Heart right ventricle (tissue), 16 donors: Measurements from ENCODE around the gene CDHR3. TPM values are rescaled to one million over a fixed set of nuclear protein-coding genes. Genes with fewer than 3 reads are reported as not detected.
A peak's percentile ranks its signal among the peaks of the same experiment; 100 is the strongest.

Source experiments
- ATAC-seq, 8 donors: fragments of 200-7000 bp; cut with Tn5 transposase; one replicate each; pipeline ENCODE4 v1.9.1; 2020; ENCODE audit warnings: mild to moderate bottlenecking in 8 of 8, moderate library complexity in 8 of 8, moderate number of reproducible peaks in 1 of 8
- DNase-seq, 2 donors: peaks; one replicate each; pipeline ENCODE4 v3.0.0-alpha.2; 2020
- H3K27ac ChIP-seq, 10 donors: fragments of 200-600 bp; sonication (generic) in 2 of 10; one replicate each; pipeline versions ENCODE4 v1.5.0 to v1.8.0; 2020 to 2022; ENCODE audit warnings: mild to moderate bottlenecking in 3 of 10
- H3K27me3 ChIP-seq, 7 donors: fragments of 200-600 bp; one replicate each; pipeline ENCODE4 v1.8.0; 2021 to 2022; ENCODE audit warnings: mild to moderate bottlenecking in 2 of 7
- H3K36me3 ChIP-seq, 9 donors: fragments of 200-600 bp; sonication (generic) in 1 of 9; one replicate each; pipeline versions ENCODE4 v1.5.0 to v1.8.0; 2020 to 2022; ENCODE audit warnings: mild to moderate bottlenecking in 2 of 9
- H3K4me1 ChIP-seq, 9 donors: fragments of 200-600 bp; sonication (generic) in 1 of 9; one replicate each; pipeline versions ENCODE4 v1.5.0 to v1.8.0; 2020 to 2022; ENCODE audit warnings: mild to moderate bottlenecking in 4 of 9
- H3K4me3 ChIP-seq, 10 donors: fragments of 200-600 bp; sonication (generic) in 2 of 10; one replicate each; pipeline versions ENCODE4 v1.5.0 to v1.8.0; 2020 to 2022; ENCODE audit warnings: mild to moderate bottlenecking in 7 of 10, moderate library complexity in 2 of 10
- H3K9me3 ChIP-seq, 11 donors: fragments of 200-600 bp in 10 of 11; sonication (generic) in 2 of 11; one replicate each; pipeline versions ENCODE4 v1.5.0 to v1.8.0; 2013 to 2022; ENCODE audit warnings: mild to moderate bottlenecking in 2 of 11, control low read depth in 1 of 11, moderate library complexity in 1 of 11
- CTCF ChIP-seq, 9 donors: fragments of 200-600 bp; sonication (generic) in 2 of 9; IDR thresholded peaks; one replicate each; pipeline versions ENCODE4 v1.5.0 to v1.8.0; 2021 to 2022; ENCODE audit warnings: antibody characterized with exemption in 9 of 9, mild to moderate bottlenecking in 5 of 9, moderate library complexity in 1 of 9
- WGBS, 2 donors: extraction: QIAGEN DNeasy Blood & Tissue Kit; methylation state at CpG; one replicate each; pipeline ENCODE4 v1.1.7; 2013; ENCODE audit warnings: inconsistent platforms in 1 of 2; 5-methylcytosine and 5-hydroxymethylcytosine counted together
- intact Hi-C, 10 donors: fragments of 100-400 bp; cut with DNase I; formaldehyde crosslinking; loops; one replicate each; pipeline versions ENCODE4 v1.11.1 to v1.14.2; 2022
- long read RNA-seq, 3 donors: library from polyadenylated mRNA; unstranded; transcript quantifications; one replicate each; pipeline ENCODE4 v2.0.0, GENCODE V29; 2020 to 2021
- polyA plus RNA-seq, 2 donors: library from polyadenylated mRNA; stranded (reverse); fragments of 200-250 nt; gene quantifications; one replicate each; pipeline ENCODE4 v1.2.3, GENCODE V29; 2013
- total RNA-seq, 10 donors: library from RNA; stranded (reverse); fragmentation: NEBNext Ultra II Directional in 3 of 10; extraction: Animal tissue kit (Norgen Biotek cat#: 25700) in 3 of 10; gene quantifications; one replicate each; pipeline versions ENCODE4 v1.2.1 to v1.2.4, GENCODE V29; 2021 to 2023
- donor health status: Arrhythmogenic right ventricular cardiomyopathy.
- donor health status: ischemic (EF 13 %, LVEDD 7.1; RV severe dilation, severe dysfunction).
- donor health status: healthy with polysubstance abuse.
- donor health status: DM: no; HTN: yes; CAD: no.
- donor health status: DM: no; HTN: no; CAD: no.
- donor health status: ischemic (EF 25% LVEDD 6.9; RV normal size, moderate dysfunction).
- donor health status: ischemic (EF 25% LVEDD 5.7; RV mildly dilated, moderate dysfunction).
- donor health status: healthy.
- donor health status: DM: yes; HTN: yes; CAD: no.
- donor health status: Ischemic cardiomyopathy.
- donor health status: ischemic (EF 35%, LVEDD 5.7; RV mildly dilated, moderate dysfunction).
- donor health status: nonischemic (EF 11% LVEDD 7.7; RV severe dilation, severe dysfunction).
- donor health status: DM: yes; HTN: yes; CAD: no.
- donor health status: PGD.
- donor health status: ischemic (EF 29% LVEDD 5.4; RV normal size, mild dysfunction).
- donor health status: nonischemic (EF 23%, LVEDD 6.1; RV moderate dilation, normal function).

Gene CDHR3, protein sequence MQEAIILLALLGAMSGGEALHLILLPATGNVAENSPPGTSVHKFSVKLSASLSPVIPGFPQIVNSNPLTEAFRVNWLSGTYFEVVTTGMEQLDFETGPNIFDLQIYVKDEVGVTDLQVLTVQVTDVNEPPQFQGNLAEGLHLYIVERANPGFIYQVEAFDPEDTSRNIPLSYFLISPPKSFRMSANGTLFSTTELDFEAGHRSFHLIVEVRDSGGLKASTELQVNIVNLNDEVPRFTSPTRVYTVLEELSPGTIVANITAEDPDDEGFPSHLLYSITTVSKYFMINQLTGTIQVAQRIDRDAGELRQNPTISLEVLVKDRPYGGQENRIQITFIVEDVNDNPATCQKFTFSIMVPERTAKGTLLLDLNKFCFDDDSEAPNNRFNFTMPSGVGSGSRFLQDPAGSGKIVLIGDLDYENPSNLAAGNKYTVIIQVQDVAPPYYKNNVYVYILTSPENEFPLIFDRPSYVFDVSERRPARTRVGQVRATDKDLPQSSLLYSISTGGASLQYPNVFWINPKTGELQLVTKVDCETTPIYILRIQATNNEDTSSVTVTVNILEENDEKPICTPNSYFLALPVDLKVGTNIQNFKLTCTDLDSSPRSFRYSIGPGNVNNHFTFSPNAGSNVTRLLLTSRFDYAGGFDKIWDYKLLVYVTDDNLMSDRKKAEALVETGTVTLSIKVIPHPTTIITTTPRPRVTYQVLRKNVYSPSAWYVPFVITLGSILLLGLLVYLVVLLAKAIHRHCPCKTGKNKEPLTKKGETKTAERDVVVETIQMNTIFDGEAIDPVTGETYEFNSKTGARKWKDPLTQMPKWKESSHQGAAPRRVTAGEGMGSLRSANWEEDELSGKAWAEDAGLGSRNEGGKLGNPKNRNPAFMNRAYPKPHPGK
- total RNA-seq, result 10 to 100 TPM in 2 of 10 donors, 1 to 10 TPM in 7, under 1 TPM in 1; 0.59 to 14.2 (median 1.9) TPM
- polyA plus RNA-seq, result 1 to 10 TPM in 1 of 2 donors, under 1 TPM in 1; 0.88 to 6.4 TPM
- long read RNA-seq, donor 1, partial matches to known transcripts, result 0 of 1 reads
- long read RNA-seq, donor 1, other reads (novel, unspliced or antisense), result 1 of 1 reads
- long read RNA-seq, donor 2, partial matches to known transcripts, result 2 of 5 reads
- long read RNA-seq, donor 2, other reads (novel, unspliced or antisense), result 3 of 5 reads
- long read RNA-seq, donor 3, result 0 reads

- whole genome bisulfite sequencing, 2 donors, result 76 to 81% methylated on average over 4 of the region's 4 CpGs
- no peak for TF ChIP-seq CTCF (IDR thresholded peaks at IDR 0.05)
- intact Hi-C loops, result no loop called here
- no peaks in the 10 kb centered on the region for H3K9me3 ChIP-seq
- peak within 1 kb of the TSS in 1 of 10 donors; percentile 54 for H3K27ac ChIP-seq
- no peaks in the 10 kb centered on the region for H3K36me3 ChIP-seq
- DNase-seq (no peak), ATAC-seq (peak in 4 of 8 donors; percentile 54 to 98 (median 68))
- peaks cover 0 to 8% (median 0%) of the 10 kb centered on the region in 7 donors for H3K27me3 ChIP-seq
- H3K4me1 ChIP-seq, result no peaks in the 10 kb centered on the region
- H3K4me3 ChIP-seq, result no peak within 1 kb of the TSS
Observed at GRCh38 chr7:105963038-105963667, at the start of gene CDHR3. Gene CDHR3, plus strand, starts transcription at chr7:105963264. Its CDS starts 55 bp downstream, at chr7:105963319.

- peaks cover 0 to 7% (median 0%) of the 10 kb centered on the region in 11 donors for H3K9me3 ChIP-seq
- no peak overlapping the region for H3K4me3 ChIP-seq
- ATAC-seq, result no peak
- peaks cover 0 to 11% (median 0%) of the 10 kb centered on the region in 9 donors for H3K36me3 ChIP-seq
- no peak for TF ChIP-seq CTCF (IDR thresholded peaks at IDR 0.05)
- H3K27ac ChIP-seq, result no peak overlapping the region
- H3K27me3 ChIP-seq, result no peaks in the 10 kb centered on the region
- WGBS, 2 donors, result 77 to 87% methylated on average over 3 of the region's 3 CpGs
- no peaks in the 10 kb centered on the region for H3K4me1 ChIP-seq
- intact Hi-C loops, result no loop called here
- no peak for DNase-seq
Observed at GRCh38 chr7:105913947-105914346, 49.1 kb upstream of the CDHR3 start.

GRCh38 chr7:105916603-105917002 lies 46.5 kb upstream of the CDHR3 start:
- WGBS, 2 donors, result 86 to 100% methylated on average over 1 of the region's 1 CpG
- H3K27me3 ChIP-seq, result no peaks in the 10 kb centered on the region
- H3K27ac ChIP-seq, result no peak overlapping the region
- no peak for TF ChIP-seq CTCF (IDR thresholded peaks at IDR 0.05)
- no peaks in the 10 kb centered on the region for H3K36me3 ChIP-seq
- DNase-seq (no peak), ATAC-seq (no peak)
- intact Hi-C loops, result no loop called here
- no peak overlapping the region for H3K4me3 ChIP-seq
- no peaks in the 10 kb centered on the region for H3K4me1 ChIP-seq
- H3K9me3 ChIP-seq, result no peaks in the 10 kb centered on the region
